Ramos (cell line): Measurements from ENCODE around the gene VAV2.
"Not testable (repeated sequence)": the region's sequence is repeated elsewhere in the genome, so short reads cannot be mapped to it uniquely, and the experiment has no call there.

Experiments used
- in situ Hi-C: fragments of 300-500 bp; cut with MboI; formaldehyde crosslinking; loops from one replicate; pipeline ENCODE4 v1.14.3; 2022; ENCODE audit warnings: low sequenced_read_pairs; ENCODE audit not compliant: unreplicated experiment

Gene VAV2

GRCh38 chr9:133927041-133927440 lies 65.1 kb downstream of the VAV2 start:
- in situ Hi-C loops: no loop called here

GRCh38 chr9:133926165-133926856 lies 65.8 kb downstream of the VAV2 start:
- in situ Hi-C loops: no loop called here

- in situ Hi-C loops: no loop called here
Observed at GRCh38 chr9:133924453-133924852, 67.7 kb downstream of the VAV2 start.

GRCh38 chr9:133923608-133924007 lies 68.5 kb downstream of the VAV2 start:
- in situ Hi-C loops: not testable (repeated sequence)

- in situ Hi-C loops: no loop called here
Observed at GRCh38 chr9:133921866-133922265, 70.3 kb downstream of the VAV2 start.

GRCh38 chr9:133920471-133920870 lies 71.7 kb downstream of the VAV2 start:
- in situ Hi-C loops: no loop called here

- in situ Hi-C loops: no loop called here
Observed at GRCh38 chr9:133919253-133920115, 72.6 kb downstream of the VAV2 start.

GRCh38 chr9:133918111-133918813 lies 73.9 kb downstream of the VAV2 start:
- in situ Hi-C loops: no loop called here

- in situ Hi-C loops: no loop called here
Observed at GRCh38 chr9:133917375-133917774, 74.7 kb downstream of the VAV2 start.

GRCh38 chr9:133916159-133916541 lies 76.0 kb downstream of the VAV2 start:
- in situ Hi-C loops: no loop called here

- in situ Hi-C loops: no loop called here
Observed at GRCh38 chr9:133915534-133916158, 76.5 kb downstream of the VAV2 start.

- in situ Hi-C loops: no loop called here
Observed at GRCh38 chr9:133914442-133915342, 77.4 kb downstream of the VAV2 start.

- in situ Hi-C loops: no loop called here
Observed at GRCh38 chr9:133913571-133914369, 78.4 kb downstream of the VAV2 start.

- in situ Hi-C loops: no loop called here
Observed at GRCh38 chr9:133910855-133911514, 81.1 kb downstream of the VAV2 start.

GRCh38 chr9:133906932-133907910 lies 84.9 kb downstream of the VAV2 start:
- in situ Hi-C loops: no loop called here

GRCh38 chr9:133906218-133906617 lies 85.9 kb downstream of the VAV2 start:
- in situ Hi-C loops: no loop called here

- in situ Hi-C loops: no loop called here
Observed at GRCh38 chr9:133905493-133905892, 86.6 kb downstream of the VAV2 start.
